Liver (tissue), 9 donors: ENCODE data around the gene DNAJB1. TPM values are rescaled to one million over a fixed set of nuclear protein-coding genes. Genes with fewer than 3 reads are reported as not detected.
A peak's percentile ranks its signal among the peaks of the same experiment; 100 is the strongest.

Experiments used
- DNase-seq: peaks from one replicate; pipeline ENCODE4 v3.0.0-alpha.2; 2017; ENCODE audit warnings: low spot score
- H3K27ac ChIP-seq, 2 donors: one replicate each; pipeline ENCODE4 v1.7.0; 2013; ENCODE audit warnings: inconsistent platforms in 2 of 2, low read length in 2 of 2, control low read depth in 1 of 2, low read depth in 1 of 2, mild to moderate bottlenecking in 1 of 2
- H3K27me3 ChIP-seq, 4 donors: one replicate each; pipeline versions ENCODE4 v1.6.1 to v1.7.0; 2013; ENCODE audit warnings: low read length in 3 of 4, inconsistent platforms in 1 of 4, mild to moderate bottlenecking in 1 of 4, moderate library complexity in 1 of 4; ENCODE audit not compliant: control insufficient read depth in 4 of 4, insufficient read depth in 4 of 4
- H3K36me3 ChIP-seq, 4 donors: one replicate each; pipeline versions ENCODE4 v1.6.1 to v1.7.0; 2013; ENCODE audit warnings: low read length in 3 of 4, mild to moderate bottlenecking in 3 of 4, low read depth in 1 of 4, moderate library complexity in 1 of 4; ENCODE audit not compliant: control insufficient read depth in 4 of 4, insufficient read depth in 3 of 4
- H3K4me1 ChIP-seq, 4 donors: one replicate each; pipeline versions ENCODE4 v1.6.1 to v1.7.0; 2013; ENCODE audit warnings: low read length in 3 of 4, mild to moderate bottlenecking in 3 of 4, moderate library complexity in 1 of 4; ENCODE audit not compliant: control insufficient read depth in 4 of 4, insufficient read depth in 4 of 4
- H3K4me3 ChIP-seq, 3 donors: one replicate each; pipeline versions ENCODE4 v1.6.1 to v1.7.0; 2013; ENCODE audit warnings: low read length in 3 of 3, control low read depth in 1 of 3, low read depth in 1 of 3, mild to moderate bottlenecking in 1 of 3
- H3K9ac ChIP-seq, 2 donors: one replicate each; pipeline ENCODE4 v1.7.0; 2013; ENCODE audit warnings: low read length in 2 of 2, mild to moderate bottlenecking in 2 of 2, moderate library complexity in 2 of 2, control low read depth in 1 of 2, low read depth in 1 of 2
- H3K9me3 ChIP-seq, 4 donors: one replicate each; pipeline versions ENCODE4 v1.6.1 to v1.7.0; 2013; ENCODE audit warnings: low read length in 3 of 4; ENCODE audit not compliant: control insufficient read depth in 4 of 4
- ATF3 ChIP-seq: IDR thresholded peaks from 2 replicates; pipeline ENCODE4 v1.6.1; 2016; ENCODE audit warnings: antibody characterized with exemption
- EGR1 ChIP-seq, 2 donors: IDR thresholded peaks; 2 replicates each; pipeline ENCODE4 v1.6.1; 2016 to 2018; ENCODE audit warnings: antibody characterized with exemption in 2 of 2, low read depth in 2 of 2
- FOXA1 ChIP-seq: IDR thresholded peaks from 2 replicates; pipeline ENCODE4 v1.6.1; 2016; ENCODE audit warnings: antibody characterized with exemption
- FOXA2 ChIP-seq: IDR thresholded peaks from 2 replicates; pipeline ENCODE4 v1.6.1; 2016; ENCODE audit warnings: antibody characterized with exemption
- GABPA ChIP-seq, 2 donors: IDR thresholded peaks in 1 of 2; conservative IDR thresholded peaks in 1 of 2; 2 replicates each; pipeline ENCODE4 v1.6.1; 2016; ENCODE audit warnings: antibody characterized with exemption in 2 of 2, mild to moderate bottlenecking in 1 of 2, moderate library complexity in 1 of 2
- HNF4G ChIP-seq: IDR thresholded peaks from 2 replicates; pipeline ENCODE4 v1.6.1; 2016; ENCODE audit warnings: antibody characterized with exemption
- JUND ChIP-seq, 2 donors: IDR thresholded peaks; 2 replicates each; pipeline ENCODE4 v1.6.1; 2016; ENCODE audit warnings: antibody characterized with exemption in 2 of 2
- NR2F2 ChIP-seq: IDR thresholded peaks from 2 replicates; pipeline ENCODE4 v1.6.1; 2016; ENCODE audit warnings: antibody characterized with exemption
- RAD21 ChIP-seq, 2 donors: IDR thresholded peaks; 2 replicates each; pipeline ENCODE4 v1.6.1; 2016; ENCODE audit warnings: antibody characterized with exemption in 2 of 2, mild to moderate bottlenecking in 2 of 2
- REST ChIP-seq: IDR thresholded peaks from 2 replicates; pipeline ENCODE4 v1.6.1; 2016; ENCODE audit warnings: antibody characterized with exemption, mild to moderate bottlenecking
- RXRA ChIP-seq, 2 donors: IDR thresholded peaks; 2 replicates each; pipeline ENCODE4 v1.6.1; 2017 to 2018; ENCODE audit warnings: antibody characterized with exemption in 2 of 2, mild to moderate bottlenecking in 1 of 2
- SP1 ChIP-seq: IDR thresholded peaks from 2 replicates; pipeline ENCODE4 v1.6.1; 2018; ENCODE audit warnings: antibody characterized with exemption, mild to moderate bottlenecking
- TAF1 ChIP-seq: conservative IDR thresholded peaks from 2 replicates; pipeline ENCODE4 v1.6.1; 2016; ENCODE audit warnings: antibody characterized with exemption, mild to moderate bottlenecking
- YY1 ChIP-seq: IDR thresholded peaks from 2 replicates; pipeline ENCODE4 v1.6.1; 2016; ENCODE audit warnings: antibody characterized with exemption, mild to moderate bottlenecking
- WGBS: extraction: QIAGEN DNeasy Blood & Tissue Kit; methylation state at CpG from one replicate; pipeline ENCODE4 v1.1.7; 2013; 5-methylcytosine and 5-hydroxymethylcytosine counted together
- polyA plus RNA-seq, 2 donors: library from polyadenylated mRNA; stranded (reverse) in 1 of 2; unstranded in 1 of 2; fragments of 200-250 nt in 1 of 2; fragments of >200 nt in 1 of 2; fragmentation: Nextera tagmentation in 1 of 2; extraction: Ambion mirVana in 1 of 2; gene quantifications; one replicate each; pipeline versions ENCODE4 v1.2.1 to v1.2.3, GENCODE V29; 2013 to 2015
- total RNA-seq, 2 donors: library from RNA; depleted of rRNA; stranded (reverse); fragments of >200 nt; gene quantifications; one replicate each; pipeline ENCODE4 v1.2.3, GENCODE V29; 2014
- TF ChIP-seq, protein P1 (sequence below): fragments of 150-350 bp; IDR thresholded peaks from 2 replicates; pipeline ENCODE4 v1.5.1; 2017; ENCODE audit warnings: improper control_type of control experiment, low read depth, low read length; ENCODE audit not compliant: missing input control
- TF ChIP-seq, protein P2 (sequence below): IDR thresholded peaks from 2 replicates; pipeline ENCODE4 v1.6.1; 2016; ENCODE audit warnings: antibody characterized with exemption
- donor health status: healthy.
- donor health status: healthy.
- donor health status: healthy.
- donor health status: healthy.
- donor health status: healthy.

The DNAJB1 gene
- total and polyA plus RNA-seq, 4 donors: 29.4 to 43.0 (median 34.5) TPM

- Histone ChIP-seq H3K4me1 (peaks cover 0 to 18% (median 6%) of the 10 kb centered on the region in 4 donors), H3K27me3 (no peaks in the 10 kb centered on the region), H3K27ac (peak overlapping the region in 1 of 2 donors; percentile 28), H3K9ac (peak overlapping the region in 1 of 2 donors; percentile 26), H3K36me3 (no peaks in the 10 kb centered on the region), H3K4me3 (peak overlapping the region in 2 of 3 donors; percentile 48 to 60), H3K9me3 (no peaks in the 10 kb centered on the region)
- 38% methylated on average over 39 of the region's 39 CpGs for WGBS
- DNase-seq: no peak
- TF ChIP-seq RXRA (IDR thresholded peaks at IDR 0.05): no peak
- no peak for TF ChIP-seq YY1
- TF ChIP-seq, protein P1, sequence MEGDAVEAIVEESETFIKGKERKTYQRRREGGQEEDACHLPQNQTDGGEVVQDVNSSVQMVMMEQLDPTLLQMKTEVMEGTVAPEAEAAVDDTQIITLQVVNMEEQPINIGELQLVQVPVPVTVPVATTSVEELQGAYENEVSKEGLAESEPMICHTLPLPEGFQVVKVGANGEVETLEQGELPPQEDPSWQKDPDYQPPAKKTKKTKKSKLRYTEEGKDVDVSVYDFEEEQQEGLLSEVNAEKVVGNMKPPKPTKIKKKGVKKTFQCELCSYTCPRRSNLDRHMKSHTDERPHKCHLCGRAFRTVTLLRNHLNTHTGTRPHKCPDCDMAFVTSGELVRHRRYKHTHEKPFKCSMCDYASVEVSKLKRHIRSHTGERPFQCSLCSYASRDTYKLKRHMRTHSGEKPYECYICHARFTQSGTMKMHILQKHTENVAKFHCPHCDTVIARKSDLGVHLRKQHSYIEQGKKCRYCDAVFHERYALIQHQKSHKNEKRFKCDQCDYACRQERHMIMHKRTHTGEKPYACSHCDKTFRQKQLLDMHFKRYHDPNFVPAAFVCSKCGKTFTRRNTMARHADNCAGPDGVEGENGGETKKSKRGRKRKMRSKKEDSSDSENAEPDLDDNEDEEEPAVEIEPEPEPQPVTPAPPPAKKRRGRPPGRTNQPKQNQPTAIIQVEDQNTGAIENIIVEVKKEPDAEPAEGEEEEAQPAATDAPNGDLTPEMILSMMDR: no peak
- no peak for TF ChIP-seq FOXA2
- no peak for TF ChIP-seq GABPA (IDR thresholded peaks at IDR 0.05 in 1 of 2, conservative IDR thresholded peaks at IDR 0.05 in 1 of 2)
- no peak for TF ChIP-seq EGR1 (IDR thresholded peaks at IDR 0.05; ENCODE audit: low read depth in 2 of 2)
- TF ChIP-seq, protein P2, sequence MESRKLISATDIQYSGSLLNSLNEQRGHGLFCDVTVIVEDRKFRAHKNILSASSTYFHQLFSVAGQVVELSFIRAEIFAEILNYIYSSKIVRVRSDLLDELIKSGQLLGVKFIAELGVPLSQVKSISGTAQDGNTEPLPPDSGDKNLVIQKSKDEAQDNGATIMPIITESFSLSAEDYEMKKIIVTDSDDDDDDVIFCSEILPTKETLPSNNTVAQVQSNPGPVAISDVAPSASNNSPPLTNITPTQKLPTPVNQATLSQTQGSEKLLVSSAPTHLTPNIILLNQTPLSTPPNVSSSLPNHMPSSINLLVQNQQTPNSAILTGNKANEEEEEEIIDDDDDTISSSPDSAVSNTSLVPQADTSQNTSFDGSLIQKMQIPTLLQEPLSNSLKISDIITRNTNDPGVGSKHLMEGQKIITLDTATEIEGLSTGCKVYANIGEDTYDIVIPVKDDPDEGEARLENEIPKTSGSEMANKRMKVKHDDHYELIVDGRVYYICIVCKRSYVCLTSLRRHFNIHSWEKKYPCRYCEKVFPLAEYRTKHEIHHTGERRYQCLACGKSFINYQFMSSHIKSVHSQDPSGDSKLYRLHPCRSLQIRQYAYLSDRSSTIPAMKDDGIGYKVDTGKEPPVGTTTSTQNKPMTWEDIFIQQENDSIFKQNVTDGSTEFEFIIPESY: no peak
- no peak for TF ChIP-seq RAD21 (IDR thresholded peaks at IDR 0.05)
- no peak for TF ChIP-seq NR2F2
- no peak for TF ChIP-seq HNF4G
- no peak for TF ChIP-seq JUND (IDR thresholded peaks at IDR 0.05)
- TF ChIP-seq REST: no peak
- no peak for TF ChIP-seq SP1
Observed at GRCh38 chr19:14528419-14529253, 10.4 kb upstream of the DNAJB1 start.

DNA sequence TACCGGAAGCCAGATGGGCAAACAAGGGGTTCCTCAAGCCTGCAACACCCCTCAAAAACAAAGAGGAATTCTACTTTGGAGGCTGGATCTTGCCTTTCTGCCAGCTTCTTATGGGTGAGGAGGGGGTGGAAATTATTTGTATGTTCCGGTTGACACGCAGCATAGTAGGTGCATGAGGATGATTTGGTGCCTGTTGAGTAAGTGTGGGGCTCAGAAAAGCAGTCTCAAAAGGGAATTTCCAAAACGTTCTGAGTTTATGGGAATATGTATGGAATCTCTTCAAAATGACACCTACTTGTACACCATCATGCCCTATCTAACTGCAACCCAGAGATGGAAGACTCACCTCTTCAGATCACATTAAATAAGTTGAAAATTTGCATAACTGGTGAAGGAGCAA lies 8.2 kb upstream of the DNAJB1 start:
- no peak overlapping the region for H3K9ac ChIP-seq
- H3K27me3 ChIP-seq: no peaks in the 10 kb centered on the region
- H3K36me3 ChIP-seq: no peaks in the 10 kb centered on the region
- no peak overlapping the region for H3K4me3 ChIP-seq
- H3K27ac ChIP-seq: no peak overlapping the region
- H3K9me3 ChIP-seq: no peaks in the 10 kb centered on the region
- DNase-seq: no peak
- WGBS: 88% methylated on average over 4 of the region's 4 CpGs
- H3K4me1 ChIP-seq: peaks cover 0 to 15% (median 5%) of the 10 kb centered on the region in 4 donors
- TF ChIP-seq YY1: no peak
- TF ChIP-seq, protein P2: no peak
- TF ChIP-seq HNF4G: no peak
- no peak for TF ChIP-seq ATF3
- no peak for TF ChIP-seq NR2F2
- TF ChIP-seq, protein P1: no peak
- no peak for TF ChIP-seq RXRA (IDR thresholded peaks at IDR 0.05)
- no peak for TF ChIP-seq GABPA (IDR thresholded peaks at IDR 0.05 in 1 of 2, conservative IDR thresholded peaks at IDR 0.05 in 1 of 2)
- no peak for TF ChIP-seq FOXA1
- TF ChIP-seq TAF1: no peak
- no peak for TF ChIP-seq SP1
- TF ChIP-seq FOXA2: no peak
- no peak for TF ChIP-seq JUND (IDR thresholded peaks at IDR 0.05)
